ENCODE data around the gene ZNF350.

DNA sequence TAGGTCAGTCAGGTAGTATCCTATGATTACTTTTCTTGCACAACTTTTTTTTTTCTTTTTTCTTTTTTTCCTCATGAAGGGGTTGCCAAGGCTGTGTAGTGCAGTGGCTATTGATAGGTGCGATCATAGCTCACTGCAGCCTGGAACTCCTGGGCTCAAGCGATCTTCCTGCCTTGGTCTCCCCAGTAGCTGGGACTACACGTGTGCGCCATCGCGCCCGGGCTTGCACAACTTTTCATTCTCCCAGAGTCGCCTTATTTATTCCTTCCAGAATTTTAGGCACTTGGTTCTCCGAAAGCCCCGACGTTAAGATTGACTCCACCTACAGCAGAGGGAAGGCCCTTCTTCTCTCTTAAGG is 60.2 kb downstream of the ZNF350 start:
- TF ChIP-seq, protein P1, sequence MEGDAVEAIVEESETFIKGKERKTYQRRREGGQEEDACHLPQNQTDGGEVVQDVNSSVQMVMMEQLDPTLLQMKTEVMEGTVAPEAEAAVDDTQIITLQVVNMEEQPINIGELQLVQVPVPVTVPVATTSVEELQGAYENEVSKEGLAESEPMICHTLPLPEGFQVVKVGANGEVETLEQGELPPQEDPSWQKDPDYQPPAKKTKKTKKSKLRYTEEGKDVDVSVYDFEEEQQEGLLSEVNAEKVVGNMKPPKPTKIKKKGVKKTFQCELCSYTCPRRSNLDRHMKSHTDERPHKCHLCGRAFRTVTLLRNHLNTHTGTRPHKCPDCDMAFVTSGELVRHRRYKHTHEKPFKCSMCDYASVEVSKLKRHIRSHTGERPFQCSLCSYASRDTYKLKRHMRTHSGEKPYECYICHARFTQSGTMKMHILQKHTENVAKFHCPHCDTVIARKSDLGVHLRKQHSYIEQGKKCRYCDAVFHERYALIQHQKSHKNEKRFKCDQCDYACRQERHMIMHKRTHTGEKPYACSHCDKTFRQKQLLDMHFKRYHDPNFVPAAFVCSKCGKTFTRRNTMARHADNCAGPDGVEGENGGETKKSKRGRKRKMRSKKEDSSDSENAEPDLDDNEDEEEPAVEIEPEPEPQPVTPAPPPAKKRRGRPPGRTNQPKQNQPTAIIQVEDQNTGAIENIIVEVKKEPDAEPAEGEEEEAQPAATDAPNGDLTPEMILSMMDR (IDR thresholded peaks at IDR 0.05 in 8 of 11, conservative IDR thresholded peaks at IDR 0.05 in 3 of 11) = no peak
- TF ChIP-seq POLR2AphosphoS5 (IDR thresholded peaks at IDR 0.05) = no peak
